ENCODE results near the gene NPAS3. TPM values are rescaled to one million over a fixed set of nuclear protein-coding genes. Genes with fewer than 3 reads are reported as not detected.

NPAS3 gene
- total and polyA plus RNA-seq, 2 donors (not counting 3 experiments of a cell fraction or from before 2014, with no cell fraction given) = 0.10 to 0.13 TPM

- Histone ChIP-seq H3K79me2 (ENCODE audit: control insufficient read depth, insufficient read depth, low read length) (no peaks in the 10 kb centered on the region), H3K4me2 (ENCODE audit: insufficient read depth, low read length) (peak overlapping the region; percentile 67), H3K9ac (replicated peaks; ENCODE audit: extremely low read depth, insufficient read depth, low read length) (peak overlapping the region; percentile 72), H3K4me1 (ENCODE audit: control insufficient read depth, extremely low read depth, insufficient read depth, low read length) (peaks cover 8% of the 10 kb centered on the region), H3K9me3 (replicated peaks; ENCODE audit: control insufficient read depth, insufficient read depth, low read length) (no peaks in the 10 kb centered on the region), H2AFZ (ENCODE audit: low read depth, low read length) (peak overlapping the region; percentile 22), H4K20me1 (replicated peaks; ENCODE audit: control insufficient read depth, extremely low read depth, insufficient read depth, low read length) (no peaks in the 10 kb centered on the region), H3K9me1 (replicated peaks; ENCODE audit: control insufficient read depth, extremely low read depth, insufficient read depth, low read length) (no peaks in the 10 kb centered on the region), H3K27me3 (ENCODE audit: control insufficient read depth in 2 of 2, insufficient read depth in 2 of 2, low read length in 2 of 2) (peaks cover 31 to 46% of the 10 kb centered on the region in 2 experiments), H3K36me3 (ENCODE audit: control insufficient read depth in 2 of 2, extremely low read depth in 1 of 2, insufficient read depth in 2 of 2, low read length in 2 of 2) (no peaks in the 10 kb centered on the region), H3K4me3 (replicated peaks in 1 of 3; ENCODE audit: insufficient read depth in 1 of 3, low read depth in 1 of 3, low read length in 3 of 3) (peak overlapping the region; percentile 20 to 56 (median 56)), H3K27ac (ENCODE audit: insufficient read depth, low read depth, low read length) (peak overlapping the region; percentile 44)
- CTCF ChIA-PET = no interaction called here
- peak; percentile 68 for DNase-seq (ENCODE audit: low read depth, low spot score)
- intact Hi-C loops (cut with micrococcal nuclease) = loop anchor here (5.0 to 10.0 kb wide), 4 partner anchors 232 to 1115 kb away; no protein-coding TSS in a partner anchor
- TF ChIP-seq MYC (IDR thresholded peaks at IDR 0.05; ENCODE audit: low read depth, low read length) = no peak
- no peak for TF ChIP-seq MAX (IDR thresholded peaks at IDR 0.05; ENCODE audit: insufficient read depth, insufficient read length)
- no peak for TF ChIP-seq POLR2A (IDR thresholded peaks at IDR 0.05; ENCODE audit: low read depth, low read length)
- TF ChIP-seq CTCF (IDR thresholded peaks at IDR 0.05; ENCODE audit: extremely low read depth in 1 of 2, insufficient read depth in 1 of 2, low read depth in 1 of 2, low read length in 2 of 2) = no peak
- no peak for TF ChIP-seq EZH2 (IDR thresholded peaks at IDR 0.05; ENCODE audit: borderline replicate concordance, low read depth, low read length, severe bottlenecking)
- TF ChIP-seq POLR2AphosphoS5 (IDR thresholded peaks at IDR 0.05; ENCODE audit: insufficient read depth, low read depth, low read length) = no peak
- TF ChIP-seq GATA2 (IDR thresholded peaks at IDR 0.05; ENCODE audit: insufficient read depth, insufficient read length, low read depth, low read length) = no peak
- TF ChIP-seq JUN (IDR thresholded peaks at IDR 0.05; ENCODE audit: borderline replicate concordance, insufficient read depth, insufficient read length, low read depth) = no peak
- TF ChIP-seq FOS (IDR thresholded peaks at IDR 0.05; ENCODE audit: borderline replicate concordance, insufficient read depth, low read length) = peak; percentile 33
- TSS peak; percentile 42 for BruUV-seq (replicated peaks)
- POLR2A ChIA-PET = interaction anchor here (0.8 kb wide), 1 partner anchor 863 kb away, joined by 6 read pairs; the partner anchor contains the start of gene ARHGAP5
- no peak for FAIRE-seq
- dilution Hi-C loops (cut with MboI; ENCODE audit: extremely low pct_ligation_motif_present, low sequenced_read_pairs) = no loop called here
Observed at GRCh38 chr14:32939254-32940065, 781 bp downstream of the NPAS3 start.

Measured in endothelial cell of umbilical vein (primary cell).